ENCODE results near the gene TRMT10C. TPM values are rescaled to one million over a fixed set of nuclear protein-coding genes. Genes with fewer than 3 reads are reported as not detected.

TRMT10C gene
- total and polyA plus RNA-seq, 9 of the 15 experiments (the other 6 are each of a cell fraction or from before 2014, with no cell fraction given), result 48.6 to 106 (median 63.9) TPM

- no peak for DNase-seq (ENCODE audit: extremely low read depth in 1 of 4, low spot score in 3 of 4)
- no peaks in the 10 kb centered on the region for H3K36me3 ChIP-seq (ENCODE audit: control insufficient read depth, insufficient read depth, low read length)
- 0 out of 2 replicates have a peak overlapping the region, but pooled peaks have one; percentile 43 for H2AFZ ChIP-seq (ENCODE audit: low read depth, low read length)
- ChIA-PET CTCF (ENCODE audit: low intra/inter-chr PET ratio) (no interaction called here), POLR2A (interaction anchor here (0.7 to 1.3 kb wide), 2 partner anchors 7 to 165 kb away, joined by 3 read pairs; no protein-coding TSS in a partner anchor)
- BruUV-seq (replicated peaks), result no TSS peak
- FAIRE-seq, result no peak
- TF ChIP-seq HDAC8 (tag; IDR thresholded peaks at IDR 0.05) (no peak), BDP1 (IDR thresholded peaks at IDR 0.05; ENCODE audit: insufficient read depth, insufficient read length) (no peak), FOXA3 (CRISPR knock-in tag; conservative IDR thresholded peaks at IDR 0.05 in 1 of 2, IDR thresholded peaks at IDR 0.05 in 1 of 2) (no peak), CEBPG (CRISPR knock-in tag; IDR thresholded peaks at IDR 0.05) (no peak), CEBPG (tag; conservative IDR thresholded peaks at IDR 0.05 in 1 of 2, IDR thresholded peaks at IDR 0.05 in 1 of 2) (peak in 1 of 2 experiments; percentile 33; a peak in 1 of 4 replicates), CEBPB (tag; IDR thresholded peaks at IDR 0.05) (peak; percentile 47; the same call in 1 of the 2 replicates), SRF (CRISPR knock-in tag; IDR thresholded peaks at IDR 0.05) (no peak)
- no peak overlapping the region for H3K4me3 ChIP-seq
- WGBS (ENCODE audit: insufficient coverage, low coverage, missing lambda C conversion rate), result 59% methylated on average over 5 of the region's 6 CpGs
- H3K27me3 ChIP-seq (ENCODE audit: control insufficient read depth in 2 of 2, insufficient read depth in 2 of 2, low read length in 2 of 2), result no peaks in the 10 kb centered on the region
- no peak for ATAC-seq
- in situ Hi-C loops (cut with MboI), result loop anchor here (5.0 kb wide), 1 partner anchor 42 kb away; the partner anchor contains the start of gene TRMT10C
- H3K9ac ChIP-seq (ENCODE audit: insufficient read depth in 1 of 2, low read depth in 2 of 2, low read length in 2 of 2), result no peak overlapping the region
- intact Hi-C loops (cut with micrococcal nuclease), result loop anchor here (10.0 kb wide), 1 partner anchor 195 kb away; the partner anchor contains the start of gene IMPG2
- H3K4me2 ChIP-seq (ENCODE audit: insufficient read depth, low read length), result no peak overlapping the region
- no peaks in the 10 kb centered on the region for H3K9me1 ChIP-seq (ENCODE audit: control insufficient read depth, insufficient read depth, low read length)
- H3K27ac ChIP-seq (ENCODE audit: extremely low read depth, low read depth, low read length), result no peak overlapping the region
- peaks cover 3 to 25% of the 10 kb centered on the region in 2 experiments; a peak in 3 of 5 replicates for H3K4me1 ChIP-seq (replicated peaks in 1 of 2; ENCODE audit: control insufficient read depth in 2 of 2, insufficient read depth in 2 of 2, low read length in 2 of 2)
- no peaks in the 10 kb centered on the region for H3K9me3 ChIP-seq (replicated peaks; ENCODE audit: control insufficient read depth, insufficient read depth, low read depth, low read length)
- H4K20me1 ChIP-seq (replicated peaks; ENCODE audit: control insufficient read depth, insufficient read depth, low read length), result no peaks in the 10 kb centered on the region
- H3K79me2 ChIP-seq (ENCODE audit: control insufficient read depth, insufficient read depth, low read length), result no peaks in the 10 kb centered on the region
Measured at GRCh38 chr3:101519685-101520365, 41.8 kb upstream of the TRMT10C start.
